ENCODE results near the gene NFE2.
A peak's percentile ranks its signal among the peaks of the same experiment; 100 is the strongest.
"Not testable (repeated sequence)": the region's sequence is repeated elsewhere in the genome, so short reads cannot be mapped to it uniquely, and the experiment has no call there.

The NFE2 gene

GRCh38 chr12:54304187-54304810 lies 3.5 kb upstream of the NFE2 start:
- peak; percentile 39 to 88 for DNase-seq

DNA sequence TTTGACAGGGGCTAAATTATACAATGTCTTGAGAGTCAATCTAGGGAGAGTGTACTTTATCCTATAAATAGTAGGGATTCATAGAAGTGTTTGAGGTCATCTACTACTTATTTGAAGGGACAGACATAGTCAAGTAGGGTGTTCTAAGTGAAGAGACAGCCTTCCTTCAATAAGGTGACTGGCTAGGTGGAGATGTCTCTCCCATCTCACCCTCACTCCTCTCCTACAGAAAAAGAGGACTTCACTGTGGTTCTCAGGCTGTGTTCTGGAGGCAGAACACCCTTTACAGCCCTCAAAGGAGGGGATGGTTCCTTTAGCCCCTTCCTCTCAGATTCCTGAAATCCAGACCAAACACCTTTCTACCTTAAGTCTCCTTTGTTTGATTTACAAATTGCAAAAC lies 2.8 kb upstream of the NFE2 start:
- no peak for DNase-seq

DNA sequence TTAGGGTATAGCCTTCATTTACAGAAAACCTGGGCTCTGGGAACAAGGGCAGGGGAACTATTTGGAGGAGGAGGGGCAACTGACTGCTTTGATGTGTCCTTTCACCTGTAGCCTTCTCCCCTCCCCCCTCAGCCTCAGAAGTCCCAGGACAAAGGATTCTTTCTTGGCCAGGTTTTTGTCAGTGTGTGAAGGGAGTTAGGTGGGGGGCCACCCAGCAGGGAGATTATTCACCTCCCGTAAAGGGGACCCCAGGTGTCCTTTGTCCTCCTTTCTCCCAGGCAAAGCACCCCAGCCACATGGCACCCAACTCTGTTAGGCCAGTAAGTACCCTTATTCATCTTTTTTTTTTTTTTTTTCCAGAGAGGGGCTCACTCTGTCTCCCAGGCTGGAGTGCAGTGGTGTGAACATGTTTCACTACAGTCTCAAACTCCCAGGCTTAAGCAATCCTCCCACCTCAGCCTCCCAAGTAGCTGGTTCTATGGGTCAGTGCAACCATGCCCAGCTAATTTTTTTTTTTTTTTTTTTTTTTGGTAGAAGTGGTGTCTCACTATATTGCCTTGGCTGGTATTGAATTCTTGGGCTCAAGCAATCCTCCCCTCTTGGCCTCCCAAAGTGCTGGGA lies 723 bp upstream of the NFE2 start:
- no peak for DNase-seq

GRCh38 chr12:54300225-54300731 lies 537 bp downstream of the NFE2 start:
- no peak for DNase-seq

DNA sequence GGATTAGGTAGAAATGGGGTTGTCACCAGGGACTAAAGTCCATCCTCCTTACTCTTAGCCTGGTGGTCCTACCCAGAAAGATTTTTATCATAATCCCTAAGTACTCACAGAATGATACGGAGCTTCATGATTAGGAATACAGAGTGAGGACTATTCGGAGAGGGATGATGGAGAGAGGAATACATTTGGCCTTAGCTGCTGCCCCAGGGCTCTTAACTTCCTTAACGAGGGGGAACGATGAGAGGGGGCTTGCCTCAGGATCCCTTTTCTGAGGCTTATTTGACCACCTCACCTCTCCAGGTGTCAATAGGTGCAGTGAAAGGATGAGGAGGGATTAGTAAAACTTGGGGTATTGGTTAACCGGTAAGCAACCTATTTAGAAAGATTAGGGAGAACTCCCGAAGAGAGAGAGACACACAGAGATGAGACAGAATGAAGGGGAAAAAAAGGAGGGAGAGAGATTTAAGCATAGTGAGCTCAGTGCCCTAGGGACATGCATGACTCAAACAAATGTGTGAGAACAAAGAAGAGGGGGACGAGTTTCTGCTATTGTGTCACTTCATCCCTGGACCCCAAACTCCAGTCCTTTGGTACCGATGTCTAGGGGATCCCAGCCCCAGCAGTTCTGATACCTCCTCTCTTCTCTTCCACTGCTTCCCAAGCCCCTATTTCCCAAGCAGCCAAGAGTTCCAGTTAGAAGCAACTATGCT lies 1.1 kb downstream of the NFE2 start:
- peak in 1 of 2 donors; percentile 27 for DNase-seq

GRCh38 chr12:54298904-54299303 lies 1.9 kb downstream of the NFE2 start:
- DNase-seq, result no peak

DNA sequence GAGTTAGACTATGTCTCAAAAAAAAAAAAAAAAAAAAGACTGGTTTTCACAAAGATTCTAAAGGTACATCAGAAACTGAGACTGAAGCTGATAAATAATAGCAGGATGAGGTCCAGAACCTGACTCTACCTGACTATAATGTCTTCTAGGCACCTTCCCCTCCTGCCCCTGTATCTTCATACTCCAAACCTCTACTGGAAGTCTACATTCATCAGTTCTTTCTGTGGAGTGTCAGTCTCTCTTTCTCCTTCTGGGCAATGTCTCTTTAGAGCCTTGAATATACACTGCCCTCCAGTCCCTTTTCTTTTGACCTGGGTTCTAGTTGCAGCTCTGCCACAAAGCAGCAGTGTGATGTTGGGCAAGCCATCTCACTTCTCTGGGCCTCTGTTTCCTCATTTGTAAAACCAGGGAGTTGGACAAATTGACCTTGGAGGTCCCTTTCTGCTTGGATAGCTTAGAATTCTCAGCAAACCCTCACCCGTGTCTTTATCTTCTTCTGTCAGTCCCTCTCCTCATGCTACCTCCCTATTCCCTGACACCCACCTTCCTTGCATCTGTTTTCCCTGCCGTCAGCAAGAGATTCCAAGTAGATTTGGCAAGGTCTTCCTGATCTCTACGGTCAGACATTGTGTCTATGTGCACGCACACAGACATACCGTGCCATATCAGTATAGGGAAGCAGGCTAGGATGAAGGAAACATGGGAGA lies 4.3 kb downstream of the NFE2 start:
- DNase-seq, result no peak

DNA sequence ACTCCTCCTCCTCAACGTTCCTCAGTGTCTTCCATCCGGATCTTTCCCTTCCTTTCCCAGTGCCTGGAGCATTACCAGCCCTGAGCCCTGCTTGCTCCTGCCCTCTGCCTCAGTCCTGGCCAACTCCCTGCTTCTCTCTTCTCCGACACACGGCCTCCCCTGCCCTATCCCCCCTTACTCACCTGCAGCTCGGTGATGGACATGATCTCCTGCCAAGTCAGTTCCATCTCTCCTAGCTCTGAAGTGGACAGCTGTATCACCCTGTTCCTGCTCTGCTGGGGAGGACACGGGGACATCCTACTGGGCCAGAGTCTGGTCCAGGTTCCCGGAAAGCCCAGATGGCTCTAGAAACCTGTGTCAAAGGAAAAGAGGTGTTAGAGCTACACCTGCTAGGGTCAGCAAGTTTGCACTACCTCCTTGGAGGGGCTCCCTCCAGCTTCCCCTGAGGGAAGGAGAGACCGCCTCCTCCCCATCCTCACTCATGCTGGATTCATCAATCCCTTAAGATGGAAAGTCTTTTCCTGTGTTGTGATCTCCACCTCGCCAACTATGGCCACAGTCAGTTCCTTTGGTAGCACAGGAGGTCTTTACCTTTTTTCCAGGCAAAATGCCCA lies 5.8 kb downstream of the NFE2 start:
- DNase-seq, result no peak

- DNase-seq, result peak; percentile 30 to 54
Measured at GRCh38 chr12:54294152-54294952, 6.5 kb downstream of the NFE2 start.

DNA sequence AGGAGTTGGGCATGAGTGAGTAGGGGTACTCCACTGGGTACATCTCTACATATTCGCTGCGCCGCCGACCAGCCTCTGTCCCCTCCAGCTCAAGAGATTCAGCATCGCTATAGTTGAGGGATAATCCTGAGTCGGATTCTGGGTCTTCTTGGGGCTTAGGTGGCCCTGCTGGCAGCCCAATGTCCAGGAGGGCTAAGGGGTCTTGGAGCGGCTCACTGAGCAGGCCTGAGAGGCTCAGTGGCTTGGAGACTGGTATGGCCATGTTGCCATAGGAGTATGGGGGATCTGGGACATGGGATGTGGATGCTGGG lies 7.9 kb downstream of the NFE2 start:
- no peak for DNase-seq

DNA sequence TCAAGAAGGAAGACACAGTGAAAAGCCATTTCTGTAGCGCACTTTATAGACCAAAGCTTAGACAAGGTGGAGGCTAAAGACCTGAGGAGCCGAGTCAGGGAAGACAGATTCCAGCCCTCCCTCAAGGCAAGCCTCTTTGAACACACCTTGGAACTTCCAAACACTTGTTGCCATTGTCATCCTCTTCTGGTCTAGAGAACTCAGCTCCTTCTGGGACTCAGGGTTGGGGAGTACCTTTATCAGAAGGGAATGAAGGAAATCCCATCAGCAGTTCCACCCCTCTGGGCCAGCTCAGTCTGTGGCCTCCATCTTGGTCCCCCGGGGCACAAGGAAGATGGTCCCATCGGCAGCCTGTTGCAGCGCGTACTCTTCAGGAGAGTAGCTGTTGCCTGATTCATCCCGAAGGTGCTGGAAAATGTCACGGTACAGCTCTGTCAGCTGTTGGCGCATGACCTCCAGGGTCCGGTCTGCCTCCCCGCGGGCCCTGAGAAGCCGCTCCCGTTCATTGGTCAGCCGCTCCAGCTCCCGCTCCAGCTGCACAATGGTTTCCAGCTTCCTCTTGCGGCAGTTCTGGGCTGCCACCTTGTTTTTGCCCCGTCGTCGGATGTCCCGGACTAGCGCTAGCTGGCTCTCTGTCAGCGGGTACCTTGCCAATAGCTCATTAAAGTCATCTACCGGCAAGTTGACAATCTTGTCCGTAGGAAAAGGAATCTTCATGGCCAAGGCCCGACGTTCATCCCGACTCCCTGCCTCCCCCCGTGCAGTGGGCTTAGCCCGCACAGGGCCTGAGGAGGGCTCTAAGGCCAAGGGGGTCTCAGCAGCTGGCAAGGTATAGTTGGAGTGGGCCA lies 8.5 kb downstream of the NFE2 start:
- no peak for DNase-seq

GRCh38 chr12:54287261-54288157 lies 13.3 kb downstream of the NFE2 start:
- DNase-seq, result no peak

DNA sequence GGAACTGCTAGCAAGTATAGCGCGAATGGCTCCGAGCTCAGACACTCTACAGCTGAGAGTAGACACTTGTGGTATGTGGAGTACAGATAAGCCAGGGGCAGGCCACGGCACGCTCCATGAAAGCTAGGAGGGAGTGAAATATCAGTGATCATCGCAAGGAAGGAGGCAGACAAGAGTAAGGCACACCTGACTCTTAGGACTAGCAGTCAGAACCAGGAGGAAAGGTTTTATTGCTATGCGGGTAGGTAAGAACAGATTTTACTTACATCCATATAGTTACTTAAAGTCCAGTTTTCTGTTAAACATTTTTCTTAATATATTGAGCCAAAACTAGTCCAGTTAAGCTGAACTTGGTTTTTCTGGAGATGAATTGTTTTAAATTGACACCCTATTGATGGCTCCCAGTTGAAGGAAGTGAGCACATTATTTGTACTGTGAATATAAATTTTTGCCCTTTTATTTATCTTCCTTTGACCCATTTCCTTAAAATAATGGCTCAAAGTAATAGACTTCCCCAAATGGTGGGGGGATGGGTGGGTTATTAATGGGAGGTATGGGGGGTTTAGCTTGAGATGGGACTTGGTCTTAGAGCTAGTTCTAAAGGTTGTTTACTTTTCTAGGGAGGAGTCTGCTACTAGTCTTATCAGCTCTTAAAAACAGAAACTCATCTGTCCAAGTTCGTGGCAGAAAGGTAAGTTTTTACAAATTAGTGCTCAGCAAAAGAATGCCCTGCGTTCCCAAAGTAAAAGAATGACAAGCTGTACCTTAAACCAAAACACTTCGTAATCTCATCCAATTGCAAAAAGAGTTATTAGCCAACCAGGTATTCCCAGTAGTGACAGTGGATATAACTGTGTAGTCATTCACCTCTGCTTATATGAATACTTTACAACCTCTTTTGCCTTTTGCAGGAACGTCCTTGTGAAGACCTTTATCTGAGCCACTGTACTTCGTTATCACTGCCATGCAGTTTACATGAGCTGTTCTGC lies 14.5 kb downstream of the NFE2 start:
- DNase-seq, result no peak

DNA sequence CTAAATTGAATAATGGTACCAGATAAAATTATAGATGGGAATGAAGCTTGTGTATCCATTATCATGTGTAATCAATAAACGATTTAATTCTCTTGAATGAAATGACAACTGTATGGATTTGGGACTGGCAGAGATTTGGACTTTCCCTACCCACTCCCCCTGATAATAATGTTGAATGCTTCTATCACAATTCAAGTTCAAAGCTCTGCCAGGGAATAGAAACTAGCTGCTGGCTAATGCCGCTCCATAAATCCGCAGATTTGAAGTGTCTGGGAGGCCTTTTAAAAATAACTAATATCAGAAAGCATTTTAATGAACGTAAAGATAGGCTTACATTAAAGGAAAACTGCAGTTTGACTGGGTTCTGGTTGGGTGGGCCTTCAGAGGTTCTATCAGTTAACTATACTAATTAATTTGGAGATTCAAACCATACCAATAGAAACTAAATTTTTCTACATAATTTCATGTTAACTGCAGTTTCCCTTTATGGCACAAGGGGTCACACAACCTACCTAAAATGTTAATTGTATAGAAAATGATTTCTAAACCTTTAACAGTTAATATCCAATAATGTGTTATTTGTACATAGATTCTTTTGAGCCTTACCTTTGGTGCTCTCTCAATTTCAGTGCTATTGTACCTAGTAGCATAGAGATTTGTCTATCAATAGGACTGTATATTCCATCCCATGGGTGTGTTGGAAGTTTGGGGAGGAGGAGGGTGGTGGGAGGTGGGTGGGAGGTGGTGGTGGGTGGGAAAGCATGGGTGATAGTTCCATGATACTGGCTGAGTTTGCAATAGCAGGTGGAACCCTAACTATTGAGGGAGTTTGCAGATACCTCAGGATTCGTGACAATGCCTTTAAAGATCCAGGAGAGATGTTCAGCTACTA lies 15.4 kb downstream of the NFE2 start:
- no peak for DNase-seq

DNA sequence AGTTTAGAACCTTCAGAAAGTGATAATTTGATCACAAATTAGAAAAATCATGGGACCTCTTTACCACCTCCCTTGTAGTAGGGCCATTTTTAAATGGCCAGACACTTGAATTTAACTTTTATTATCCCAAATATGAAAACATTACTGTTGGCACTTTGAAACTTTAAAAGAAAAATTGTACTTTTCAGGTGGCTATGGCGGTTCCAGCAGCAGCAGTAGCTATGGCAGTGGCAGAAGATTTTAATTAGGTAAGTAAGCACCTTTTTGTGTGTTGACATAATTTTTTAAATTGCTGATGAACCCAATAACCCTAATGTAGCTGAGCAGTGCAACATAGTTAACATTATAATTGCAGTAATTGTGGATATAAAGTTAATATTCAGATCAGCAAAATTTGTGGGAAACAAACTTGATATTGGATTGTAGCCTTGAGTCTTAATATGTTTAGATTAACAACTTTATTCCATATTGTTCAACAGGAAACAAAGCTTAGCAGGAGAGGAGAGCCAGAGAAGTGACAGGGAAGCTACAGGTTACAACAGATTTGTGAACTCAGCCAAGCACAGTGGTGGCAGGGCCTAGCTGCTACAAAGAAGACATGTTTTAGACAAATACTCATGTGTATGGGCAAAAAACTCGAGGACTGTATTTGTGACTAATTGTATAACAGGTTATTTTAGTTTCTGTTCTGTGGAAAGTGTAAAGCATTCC lies 16.6 kb downstream of the NFE2 start:
- not testable (repeated sequence) for DNase-seq

- no peak for DNase-seq
Measured at GRCh38 chr12:54282949-54283593, 17.7 kb downstream of the NFE2 start.

GRCh38 chr12:54281694-54282093 lies 19.1 kb downstream of the NFE2 start:
- DNase-seq, result not testable (repeated sequence)

Data from bone marrow (tissue), 2 donors.